ENCODE results near the gene ZNF688. TPM values are rescaled to one million over a fixed set of nuclear protein-coding genes. Genes with fewer than 3 reads are reported as not detected.

Gene ZNF688
- total RNA-seq, 1 experiment from 2014 or later, result 3.6 TPM

- Histone ChIP-seq H3K9ac (ENCODE audit: low read length) (no peak overlapping the region), H3K9me3 (ENCODE audit: control insufficient read depth in 1 of 2, insufficient read depth in 1 of 2, low read depth in 1 of 2, low read length in 2 of 2) (no peaks in the 10 kb centered on the region), H3K4me2 (ENCODE audit: low read length) (no peak overlapping the region), H4K20me1 (ENCODE audit: insufficient read depth) (no peaks in the 10 kb centered on the region), H2AFZ (ENCODE audit: low read depth, low read length, poor library complexity, severe bottlenecking) (no peak overlapping the region), H3K9me2 (ENCODE audit: insufficient read depth) (no peaks in the 10 kb centered on the region), H3K4me1 (ENCODE audit: control insufficient read depth in 1 of 2, insufficient read depth in 2 of 2, low read length in 2 of 2) (peaks cover 6 to 19% of the 10 kb centered on the region in 2 experiments), H3K4me3 (replicated peaks in 1 of 2; ENCODE audit: low read depth in 1 of 2, low read length in 2 of 2) (no peak overlapping the region), H3K27ac (ENCODE audit: low read depth, low read length) (no peak overlapping the region; the same call in 1 of the 2 replicates), H3K79me2 (ENCODE audit: insufficient read depth, low read length) (peaks cover 14% of the 10 kb centered on the region; the same call in 1 of the 2 replicates), H3K36me3 (ENCODE audit: control insufficient read depth in 1 of 2, insufficient read depth in 2 of 2, low read length in 2 of 2) (peaks cover 4% of the 10 kb centered on the region in 2 experiments; a peak in 2 of 4 replicates), H3K27me3 (ENCODE audit: insufficient read depth, low read length) (no peaks in the 10 kb centered on the region)
- RAD21 ChIA-PET (ENCODE audit: low non-redundant PET in 1 of 2, low total read pairs in 2 of 2, uncharacterized antibody in 2 of 2, unreplicated experiment in 2 of 2), result no interaction called here
- CTCF ChIA-PET, result no interaction called here
- BruUV-seq (replicated peaks), result no TSS peak
- no peak for DNase-seq (ENCODE audit: low read depth, low spot score)
- ATAC-seq, result no peak
- TF ChIP-seq ZFX (IDR thresholded peaks at IDR 0.05) (no peak), POLR2A (IDR thresholded peaks at IDR 0.05; ENCODE audit: borderline replicate concordance, extremely low read depth, insufficient read depth, insufficient read length) (no peak), SIN3A (IDR thresholded peaks at IDR 0.05; ENCODE audit: low read depth) (no peak), EGR1 (IDR thresholded peaks at IDR 0.05; ENCODE audit: low read depth) (no peak), RAD21 (IDR thresholded peaks at IDR 0.05; ENCODE audit: low read depth) (no peak), FOSL1 (IDR thresholded peaks at IDR 0.05; ENCODE audit: low read depth) (no peak), MAX (IDR thresholded peaks at IDR 0.05) (no peak), JUND (IDR thresholded peaks at IDR 0.05) (no peak), CEBPB (IDR thresholded peaks at IDR 0.05; ENCODE audit: low read depth) (no peak), CBX3 (IDR thresholded peaks at IDR 0.05; ENCODE audit: low read depth) (no peak), ATF3 (IDR thresholded peaks at IDR 0.05) (no peak), YY1 (IDR thresholded peaks at IDR 0.05; ENCODE audit: extremely low read depth, insufficient replicate concordance, low read depth, low read length) (no peak), POLR2AphosphoS5 (IDR thresholded peaks at IDR 0.05; ENCODE audit: low read depth, low read length) (no peak), SP1 (IDR thresholded peaks at IDR 0.05; ENCODE audit: low read depth) (no peak), SRF (IDR thresholded peaks at IDR 0.05; ENCODE audit: low read depth) (no peak), ZBTB33 (IDR thresholded peaks at IDR 0.05; ENCODE audit: extremely low read depth, insufficient replicate concordance, low read length) (no peak)
- intact Hi-C loops (cut with micrococcal nuclease), result no loop called here
- POLR2A ChIA-PET, result no interaction called here
Observed at GRCh38 chr16:30552956-30553355, 18.6 kb downstream of the ZNF688 start.

Data from HCT116 (cell line).